IPS-18c (cell line): ENCODE data around the gene CD4.

Experiments
- H3K4me3 ChIP-seq: 2 replicates; pipeline ENCODE4 v1.7.0; 2013; ENCODE audit warnings: low read depth, mild to moderate bottlenecking, low read length, moderate library complexity; ENCODE audit not compliant: insufficient read depth
- H3K9me3 ChIP-seq: one replicate; pipeline ENCODE4 v1.6.1; 2013; ENCODE audit warnings: mild to moderate bottlenecking, low read length, moderate library complexity; ENCODE audit not compliant: control insufficient read depth, insufficient read depth

CD4 gene

GRCh38 chr12:6843118-6843902 lies 54.0 kb downstream of the CD4 start:
- Histone ChIP-seq H3K4me3 (no peak overlapping the region), H3K9me3 (no peaks in the 10 kb centered on the region)

GRCh38 chr12:6845395-6845794 lies 56.1 kb downstream of the CD4 start:
- no peaks in the 10 kb centered on the region for H3K9me3 ChIP-seq
- H3K4me3 ChIP-seq: no peak overlapping the region

- no peaks in the 10 kb centered on the region for H3K9me3 ChIP-seq
- no peak overlapping the region for H3K4me3 ChIP-seq
These were observed 57.1 kb downstream of the CD4 start for GRCh38 chr12:6846316-6846869.

GRCh38 chr12:6847676-6848075 lies 58.3 kb downstream of the CD4 start:
- Histone ChIP-seq H3K4me3 (no peak overlapping the region), H3K9me3 (no peaks in the 10 kb centered on the region)

- Histone ChIP-seq H3K4me3 (no peak overlapping the region), H3K9me3 (no peaks in the 10 kb centered on the region)
These were observed 60.1 kb downstream of the CD4 start for GRCh38 chr12:6849427-6849826.

- no peaks in the 10 kb centered on the region for H3K9me3 ChIP-seq
- peak overlapping the region; percentile 79 for H3K4me3 ChIP-seq
These were observed 60.7 kb downstream of the CD4 start for GRCh38 chr12:6849976-6850560.

- Histone ChIP-seq H3K9me3 (no peaks in the 10 kb centered on the region), H3K4me3 (peak overlapping the region; percentile 79)
These were observed 61.4 kb downstream of the CD4 start for GRCh38 chr12:6850796-6851152.

GRCh38 chr12:6851153-6851920 lies 62.0 kb downstream of the CD4 start, which contains the start of gene CDCA3:
Gene CDCA3, minus strand, starts transcription at chr12:6851286. Its CDS starts 334 bp downstream, at chr12:6850952.
- Histone ChIP-seq H3K4me3 (peak within 1 kb of the TSS; percentile 79), H3K9me3 (no peaks in the 10 kb centered on the region)

- peak within 1 kb of the TSS; percentile 79 for H3K4me3 ChIP-seq
- no peaks in the 10 kb centered on the region for H3K9me3 ChIP-seq
These were observed 62.8 kb downstream of the CD4 start, which contains the start of gene USP5 for GRCh38 chr12:6851921-6852650. Gene USP5, plus strand, starts transcription at chr12:6852150. Its CDS starts 30 bp downstream, at chr12:6852180.

GRCh38 chr12:6852651-6853354 lies 63.5 kb downstream of the CD4 start:
- Histone ChIP-seq H3K4me3 (peak overlapping the region; percentile 79), H3K9me3 (no peaks in the 10 kb centered on the region)

- H3K4me3 ChIP-seq: no peak overlapping the region
- no peaks in the 10 kb centered on the region for H3K9me3 ChIP-seq
These were observed 64.3 kb downstream of the CD4 start for GRCh38 chr12:6853626-6854025.

GRCh38 chr12:6854036-6854435 lies 64.7 kb downstream of the CD4 start:
- Histone ChIP-seq H3K4me3 (no peak overlapping the region), H3K9me3 (no peaks in the 10 kb centered on the region)

GRCh38 chr12:6855322-6855721 lies 66.0 kb downstream of the CD4 start:
- no peak overlapping the region for H3K4me3 ChIP-seq

GRCh38 chr12:6858799-6859198 lies 69.5 kb downstream of the CD4 start:
- Histone ChIP-seq H3K9me3 (no peaks in the 10 kb centered on the region), H3K4me3 (no peak overlapping the region)

More at GRCh38 chr12:6855322-6855721, 66.0 kb downstream of the CD4 start:
- H3K9me3 ChIP-seq: no peaks in the 10 kb centered on the region

GRCh38 chr12:6860116-6860515 lies 70.8 kb downstream of the CD4 start:
- Histone ChIP-seq H3K9me3 (no peaks in the 10 kb centered on the region), H3K4me3 (no peak overlapping the region)

GRCh38 chr12:6860942-6861341 lies 71.6 kb downstream of the CD4 start:
- Histone ChIP-seq H3K4me3 (no peak overlapping the region), H3K9me3 (no peaks in the 10 kb centered on the region)
